ENCODE data around the gene FGD3. TPM values are rescaled to one million over a fixed set of nuclear protein-coding genes. Genes with fewer than 3 reads are reported as not detected.
A peak's percentile ranks its signal among the peaks of the same experiment; 100 is the strongest.

The FGD3 gene
- total RNA-seq, 4 donors from 2014 or later: 0.92 to 1.3 (median 0.97) TPM

- no peak for TF ChIP-seq POLR2A (IDR thresholded peaks at IDR 0.05)
- TF ChIP-seq CTCF (IDR thresholded peaks at IDR 0.05 in 4 of 5, conservative IDR thresholded peaks at IDR 0.05 in 1 of 5): no peak
- peak overlapping the region in 1 of 4 donors; percentile 37 for H3K4me3 ChIP-seq
- H3K9me3 ChIP-seq: no peaks in the 10 kb centered on the region
- in situ Hi-C loops (cut with MboI; ENCODE audit: low sequenced_read_pairs in 4 of 4): no loop called here
- DNase-seq (peak in 1 of 2 donors; percentile 28), ATAC-seq (no peak)
- H3K4me1 ChIP-seq: no peaks in the 10 kb centered on the region
- H3K36me3 ChIP-seq: no peaks in the 10 kb centered on the region
- H3K27me3 ChIP-seq: no peaks in the 10 kb centered on the region
- H3K27ac ChIP-seq: no peak overlapping the region
- intact Hi-C loops (cut with DNase I; ENCODE audit: low total_unique reads): no loop called here
Measured at GRCh38 chr9:92965061-92965758, 17.9 kb downstream of the FGD3 start.

GRCh38 chr9:92965759-92966517, 18.6 kb downstream of the FGD3 start:
- Histone ChIP-seq H3K36me3 (no peaks in the 10 kb centered on the region), H3K4me3 (peak overlapping the region in 1 of 4 donors; percentile 37), H3K27ac (no peak overlapping the region), H3K9me3 (no peaks in the 10 kb centered on the region), H3K4me1 (no peaks in the 10 kb centered on the region), H3K27me3 (no peaks in the 10 kb centered on the region)
- in situ Hi-C loops (cut with MboI; ENCODE audit: low sequenced_read_pairs in 4 of 4): no loop called here
- DNase-seq (no peak), ATAC-seq (no peak)
- intact Hi-C loops (cut with DNase I; ENCODE audit: low total_unique reads): no loop called here
- TF ChIP-seq POLR2A (IDR thresholded peaks at IDR 0.05): no peak
- TF ChIP-seq CTCF (IDR thresholded peaks at IDR 0.05 in 4 of 5, conservative IDR thresholded peaks at IDR 0.05 in 1 of 5): no peak

GRCh38 chr9:92966518-92966800, 19.1 kb downstream of the FGD3 start:
- ATAC-seq (no peak), DNase-seq (no peak)
- H3K4me1 ChIP-seq: no peaks in the 10 kb centered on the region
- H3K9me3 ChIP-seq: no peaks in the 10 kb centered on the region
- H3K27ac ChIP-seq: no peak overlapping the region
- intact Hi-C loops (cut with DNase I; ENCODE audit: low total_unique reads): no loop called here
- no peaks in the 10 kb centered on the region for H3K36me3 ChIP-seq
- no peak for TF ChIP-seq POLR2A (IDR thresholded peaks at IDR 0.05)
- no peak for TF ChIP-seq CTCF (IDR thresholded peaks at IDR 0.05 in 4 of 5, conservative IDR thresholded peaks at IDR 0.05 in 1 of 5)
- in situ Hi-C loops (cut with MboI; ENCODE audit: low sequenced_read_pairs in 4 of 4): no loop called here
- no peak overlapping the region for H3K4me3 ChIP-seq
- no peaks in the 10 kb centered on the region for H3K27me3 ChIP-seq

- Histone ChIP-seq H3K4me3 (no peak overlapping the region), H3K27ac (no peak overlapping the region), H3K36me3 (no peaks in the 10 kb centered on the region), H3K4me1 (no peaks in the 10 kb centered on the region), H3K27me3 (no peaks in the 10 kb centered on the region), H3K9me3 (no peaks in the 10 kb centered on the region)
- DNase-seq (no peak), ATAC-seq (no peak)
- in situ Hi-C loops (cut with MboI; ENCODE audit: low sequenced_read_pairs in 4 of 4): no loop called here
- intact Hi-C loops (cut with DNase I; ENCODE audit: low total_unique reads): no loop called here
- no peak for TF ChIP-seq POLR2A (IDR thresholded peaks at IDR 0.05)
- no peak for TF ChIP-seq CTCF (IDR thresholded peaks at IDR 0.05 in 4 of 5, conservative IDR thresholded peaks at IDR 0.05 in 1 of 5)
Measured at GRCh38 chr9:92968081-92968480, 20.8 kb downstream of the FGD3 start.
